ENCODE results near the gene TPTE.

DNA sequence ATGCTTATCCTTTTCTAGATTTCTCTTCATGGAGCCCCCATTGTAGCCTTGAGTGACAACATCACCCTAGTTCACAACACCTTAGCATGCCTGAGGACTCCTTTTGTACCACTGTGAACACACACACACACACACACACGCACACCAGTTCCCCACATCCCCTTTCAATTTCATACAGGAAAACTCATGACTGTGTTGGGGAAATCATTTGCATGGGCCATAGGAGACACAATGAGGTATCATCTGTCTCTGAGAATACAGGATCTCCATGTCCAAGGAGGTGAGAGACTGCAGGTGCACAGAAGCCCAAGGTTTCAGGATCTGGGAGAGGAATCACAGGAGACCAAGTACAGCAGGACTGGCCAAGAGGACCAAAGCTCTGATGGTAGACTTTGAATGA is 119.7 kb downstream of the TPTE start:
- TF ChIP-seq, protein P1, sequence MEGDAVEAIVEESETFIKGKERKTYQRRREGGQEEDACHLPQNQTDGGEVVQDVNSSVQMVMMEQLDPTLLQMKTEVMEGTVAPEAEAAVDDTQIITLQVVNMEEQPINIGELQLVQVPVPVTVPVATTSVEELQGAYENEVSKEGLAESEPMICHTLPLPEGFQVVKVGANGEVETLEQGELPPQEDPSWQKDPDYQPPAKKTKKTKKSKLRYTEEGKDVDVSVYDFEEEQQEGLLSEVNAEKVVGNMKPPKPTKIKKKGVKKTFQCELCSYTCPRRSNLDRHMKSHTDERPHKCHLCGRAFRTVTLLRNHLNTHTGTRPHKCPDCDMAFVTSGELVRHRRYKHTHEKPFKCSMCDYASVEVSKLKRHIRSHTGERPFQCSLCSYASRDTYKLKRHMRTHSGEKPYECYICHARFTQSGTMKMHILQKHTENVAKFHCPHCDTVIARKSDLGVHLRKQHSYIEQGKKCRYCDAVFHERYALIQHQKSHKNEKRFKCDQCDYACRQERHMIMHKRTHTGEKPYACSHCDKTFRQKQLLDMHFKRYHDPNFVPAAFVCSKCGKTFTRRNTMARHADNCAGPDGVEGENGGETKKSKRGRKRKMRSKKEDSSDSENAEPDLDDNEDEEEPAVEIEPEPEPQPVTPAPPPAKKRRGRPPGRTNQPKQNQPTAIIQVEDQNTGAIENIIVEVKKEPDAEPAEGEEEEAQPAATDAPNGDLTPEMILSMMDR (IDR thresholded peaks at IDR 0.05), result no peak
- no peak for TF ChIP-seq POLR2AphosphoS5 (IDR thresholded peaks at IDR 0.05; ENCODE audit: low read depth, low read length)

Data from Panc1 (cell line).